Measurements from ENCODE around the gene CALHM3.
"Not testable (repeated sequence)": the region's sequence is repeated elsewhere in the genome, so short reads cannot be mapped to it uniquely, and the experiment has no call there.

The CALHM3 gene

GRCh38 chr10:103492655-103493261 is 13.7 kb upstream of the CALHM3 start:
- Histone ChIP-seq H3K27ac (ENCODE audit: insufficient read depth, low read length, poor library complexity, severe bottlenecking) (no peak overlapping the region), H3K4me1 (ENCODE audit: control insufficient read depth, insufficient read depth, low read length, poor library complexity, severe bottlenecking) (peaks cover 15% of the 10 kb centered on the region), H3K9me3 (ENCODE audit: control insufficient read depth, low read length) (no peaks in the 10 kb centered on the region), H3K27me3 (replicated peaks; ENCODE audit: control insufficient read depth, insufficient read depth, low read length, poor library complexity, severe bottlenecking) (peaks cover 12% of the 10 kb centered on the region), H3K4me3 (ENCODE audit: insufficient read depth, low read depth, low read length, poor library complexity, severe bottlenecking) (peak overlapping the region; percentile 54), H3K36me3 (ENCODE audit: control insufficient read depth, insufficient read depth, low read length) (no peaks in the 10 kb centered on the region)
- no peak for DNase-seq

DNA sequence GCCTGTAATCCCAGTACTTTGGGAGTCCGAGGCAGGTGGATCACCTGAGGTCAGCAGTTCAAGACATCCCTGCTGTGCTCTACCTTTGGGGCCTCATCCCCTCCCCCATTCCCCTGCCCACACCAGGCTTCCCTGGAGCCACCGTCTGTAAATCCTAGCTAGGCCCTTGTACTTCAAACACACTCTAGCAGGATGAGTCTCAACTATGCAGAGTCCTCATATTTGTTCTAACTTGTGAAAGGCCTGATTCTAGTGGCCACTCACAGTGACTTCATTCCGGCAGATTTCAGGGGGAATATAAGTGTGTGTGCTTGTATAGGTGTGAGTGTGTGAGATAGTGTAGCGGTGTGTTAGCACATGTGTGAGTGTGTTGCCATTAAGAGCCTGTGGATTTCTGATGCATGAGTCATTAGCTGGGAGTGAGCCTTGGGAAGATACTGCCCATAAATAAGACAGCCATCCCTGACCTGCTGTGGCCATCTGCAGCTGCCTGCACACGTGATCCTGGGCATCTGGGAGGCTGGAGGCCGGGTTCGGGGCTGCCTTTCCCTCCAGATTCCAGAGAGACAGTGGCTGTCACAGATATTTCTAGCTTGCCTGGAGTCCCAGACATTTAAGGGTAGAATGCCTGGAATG is 12.8 kb upstream of the CALHM3 start:
- Histone ChIP-seq H3K27ac (ENCODE audit: insufficient read depth, low read length, poor library complexity, severe bottlenecking) (no peak overlapping the region), H3K4me1 (ENCODE audit: control insufficient read depth, insufficient read depth, low read length, poor library complexity, severe bottlenecking) (peaks cover 15% of the 10 kb centered on the region), H3K4me3 (ENCODE audit: insufficient read depth, low read depth, low read length, poor library complexity, severe bottlenecking) (no peak overlapping the region), H3K36me3 (ENCODE audit: control insufficient read depth, insufficient read depth, low read length) (no peaks in the 10 kb centered on the region), H3K9me3 (ENCODE audit: control insufficient read depth, low read length) (no peaks in the 10 kb centered on the region), H3K27me3 (replicated peaks; ENCODE audit: control insufficient read depth, insufficient read depth, low read length, poor library complexity, severe bottlenecking) (peaks cover 12% of the 10 kb centered on the region)
- no peak for DNase-seq

GRCh38 chr10:103490986-103491314 is 11.9 kb upstream of the CALHM3 start:
- Histone ChIP-seq H3K9me3 (ENCODE audit: control insufficient read depth, low read length) (no peaks in the 10 kb centered on the region), H3K27me3 (replicated peaks; ENCODE audit: control insufficient read depth, insufficient read depth, low read length, poor library complexity, severe bottlenecking) (peaks cover 12% of the 10 kb centered on the region), H3K36me3 (ENCODE audit: control insufficient read depth, insufficient read depth, low read length) (no peaks in the 10 kb centered on the region), H3K4me1 (ENCODE audit: control insufficient read depth, insufficient read depth, low read length, poor library complexity, severe bottlenecking) (peaks cover 15% of the 10 kb centered on the region), H3K27ac (ENCODE audit: insufficient read depth, low read length, poor library complexity, severe bottlenecking) (no peak overlapping the region), H3K4me3 (ENCODE audit: insufficient read depth, low read depth, low read length, poor library complexity, severe bottlenecking) (no peak overlapping the region)
- DNase-seq, result no peak

GRCh38 chr10:103487410-103487708 is 8.3 kb upstream of the CALHM3 start:
- no peaks in the 10 kb centered on the region for H3K36me3 ChIP-seq (ENCODE audit: control insufficient read depth, insufficient read depth, low read length)
- peaks cover 6% of the 10 kb centered on the region for H3K4me1 ChIP-seq (ENCODE audit: control insufficient read depth, insufficient read depth, low read length, poor library complexity, severe bottlenecking)
- H3K27me3 ChIP-seq (replicated peaks; ENCODE audit: control insufficient read depth, insufficient read depth, low read length, poor library complexity, severe bottlenecking), result no peaks in the 10 kb centered on the region
- no peak for DNase-seq
- H3K9me3 ChIP-seq (ENCODE audit: control insufficient read depth, low read length), result no peaks in the 10 kb centered on the region
- H3K4me3 ChIP-seq (ENCODE audit: insufficient read depth, low read depth, low read length, poor library complexity, severe bottlenecking), result no peak overlapping the region
- H3K27ac ChIP-seq (ENCODE audit: insufficient read depth, low read length, poor library complexity, severe bottlenecking), result no peak overlapping the region

GRCh38 chr10:103486635-103487409 is 7.8 kb upstream of the CALHM3 start:
- H3K36me3 ChIP-seq (ENCODE audit: control insufficient read depth, insufficient read depth, low read length); H3K27me3 ChIP-seq (replicated peaks; ENCODE audit: control insufficient read depth, insufficient read depth, low read length, poor library complexity, severe bottlenecking); H3K27ac ChIP-seq (ENCODE audit: insufficient read depth, low read length, poor library complexity, severe bottlenecking); H3K4me1 ChIP-seq (ENCODE audit: control insufficient read depth, insufficient read depth, low read length, poor library complexity, severe bottlenecking); H3K9me3 ChIP-seq (ENCODE audit: control insufficient read depth, low read length); DNase-seq; H3K4me3 ChIP-seq (ENCODE audit: insufficient read depth, low read depth, low read length, poor library complexity, severe bottlenecking): not testable (repeated sequence)

- no peaks in the 10 kb centered on the region for H3K27me3 ChIP-seq (replicated peaks; ENCODE audit: control insufficient read depth, insufficient read depth, low read length, poor library complexity, severe bottlenecking)
- H3K4me1 ChIP-seq (ENCODE audit: control insufficient read depth, insufficient read depth, low read length, poor library complexity, severe bottlenecking), result no peaks in the 10 kb centered on the region
- H3K27ac ChIP-seq (ENCODE audit: insufficient read depth, low read length, poor library complexity, severe bottlenecking), result no peak overlapping the region
- H3K36me3 ChIP-seq (ENCODE audit: control insufficient read depth, insufficient read depth, low read length), result no peaks in the 10 kb centered on the region
- H3K4me3 ChIP-seq (ENCODE audit: insufficient read depth, low read depth, low read length, poor library complexity, severe bottlenecking), result no peak overlapping the region
- H3K9me3 ChIP-seq (ENCODE audit: control insufficient read depth, low read length), result no peaks in the 10 kb centered on the region
- peak in 1 of 3 donors; percentile 24 for DNase-seq
Measured at GRCh38 chr10:103481974-103482531, 3.0 kb upstream of the CALHM3 start.

- Histone ChIP-seq H3K27me3 (replicated peaks; ENCODE audit: control insufficient read depth, insufficient read depth, low read length, poor library complexity, severe bottlenecking) (no peaks in the 10 kb centered on the region), H3K9me3 (ENCODE audit: control insufficient read depth, low read length) (no peaks in the 10 kb centered on the region), H3K36me3 (ENCODE audit: control insufficient read depth, insufficient read depth, low read length) (no peaks in the 10 kb centered on the region), H3K27ac (ENCODE audit: insufficient read depth, low read length, poor library complexity, severe bottlenecking) (no peak overlapping the region), H3K4me1 (ENCODE audit: control insufficient read depth, insufficient read depth, low read length, poor library complexity, severe bottlenecking) (no peaks in the 10 kb centered on the region), H3K4me3 (ENCODE audit: insufficient read depth, low read depth, low read length, poor library complexity, severe bottlenecking) (no peak overlapping the region)
- no peak for DNase-seq
Measured at GRCh38 chr10:103480521-103480920, 1.5 kb upstream of the CALHM3 start.

DNA sequence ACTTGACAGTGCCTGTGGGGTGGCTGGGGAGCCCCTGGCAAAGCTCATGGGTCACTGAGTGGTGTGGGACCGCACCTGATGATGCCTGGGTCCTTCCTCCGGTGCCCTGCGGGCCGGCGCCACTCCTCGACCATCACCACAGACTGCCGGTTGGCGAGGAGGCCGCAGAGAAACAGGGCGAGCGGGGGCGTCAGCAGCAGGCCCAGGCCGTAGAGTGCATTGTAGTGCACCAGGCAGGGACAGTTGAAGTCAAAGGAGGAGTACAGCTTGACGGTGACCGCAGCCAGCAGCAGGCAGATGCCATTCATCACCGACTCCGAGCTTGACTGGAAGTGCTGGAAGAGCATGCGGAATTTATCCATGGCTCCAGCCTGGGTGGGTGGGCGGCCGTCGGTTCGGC is 369 bp downstream of the CALHM3 start:
- Histone ChIP-seq H3K36me3 (ENCODE audit: control insufficient read depth, insufficient read depth, low read length) (no peaks in the 10 kb centered on the region), H3K27ac (ENCODE audit: insufficient read depth, low read length, poor library complexity, severe bottlenecking) (no peak overlapping the region), H3K4me3 (ENCODE audit: insufficient read depth, low read depth, low read length, poor library complexity, severe bottlenecking) (no peak overlapping the region), H3K4me1 (ENCODE audit: control insufficient read depth, insufficient read depth, low read length, poor library complexity, severe bottlenecking) (no peaks in the 10 kb centered on the region), H3K9me3 (ENCODE audit: control insufficient read depth, low read length) (no peaks in the 10 kb centered on the region), H3K27me3 (replicated peaks; ENCODE audit: control insufficient read depth, insufficient read depth, low read length, poor library complexity, severe bottlenecking) (no peaks in the 10 kb centered on the region)
- DNase-seq, result no peak

DNA sequence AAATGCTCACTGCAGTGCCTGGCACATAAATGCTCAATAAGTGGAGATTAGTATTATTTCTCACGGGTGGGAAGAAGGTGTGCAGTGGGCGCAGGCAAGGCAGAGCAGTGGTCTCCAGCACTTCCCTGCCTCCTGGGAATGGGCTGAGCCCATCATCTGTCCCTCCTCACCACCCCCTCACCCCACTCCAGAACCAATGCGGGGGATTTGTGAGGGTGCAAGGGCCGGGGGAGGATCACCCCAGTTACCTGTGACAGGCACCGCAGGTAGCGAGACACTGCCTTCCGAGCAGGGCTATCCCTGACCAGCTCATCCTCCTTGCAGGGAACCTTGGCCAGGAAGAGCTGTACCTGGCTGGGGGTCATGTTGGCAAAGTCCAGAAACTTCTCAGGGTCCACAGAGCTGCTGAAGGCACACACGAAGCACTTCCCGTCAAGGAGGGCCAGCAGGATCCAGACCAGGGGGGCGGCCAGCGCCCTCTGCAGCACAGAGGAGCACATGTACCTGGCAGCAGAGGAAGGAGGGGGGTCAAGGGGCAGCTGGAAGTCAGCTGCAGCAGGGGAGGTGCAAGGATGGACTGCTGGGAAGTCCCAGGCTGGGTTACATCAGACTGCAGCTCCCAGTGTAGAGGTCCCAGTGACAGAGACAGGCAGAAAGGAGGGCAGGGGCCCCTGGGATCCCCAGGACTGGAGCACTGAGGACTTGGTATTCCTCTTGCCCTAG is 2.8 kb downstream of the CALHM3 start:
- no peak overlapping the region for H3K27ac ChIP-seq (ENCODE audit: insufficient read depth, low read length, poor library complexity, severe bottlenecking)
- peaks cover 13% of the 10 kb centered on the region for H3K4me1 ChIP-seq (ENCODE audit: control insufficient read depth, insufficient read depth, low read length, poor library complexity, severe bottlenecking)
- no peaks in the 10 kb centered on the region for H3K36me3 ChIP-seq (ENCODE audit: control insufficient read depth, insufficient read depth, low read length)
- H3K27me3 ChIP-seq (replicated peaks; ENCODE audit: control insufficient read depth, insufficient read depth, low read length, poor library complexity, severe bottlenecking), result no peaks in the 10 kb centered on the region
- H3K4me3 ChIP-seq (ENCODE audit: insufficient read depth, low read depth, low read length, poor library complexity, severe bottlenecking), result no peak overlapping the region
- no peak for DNase-seq
- no peaks in the 10 kb centered on the region for H3K9me3 ChIP-seq (ENCODE audit: control insufficient read depth, low read length)

- no peak overlapping the region for H3K4me3 ChIP-seq (ENCODE audit: insufficient read depth, low read depth, low read length, poor library complexity, severe bottlenecking)
- H3K4me1 ChIP-seq (ENCODE audit: control insufficient read depth, insufficient read depth, low read length, poor library complexity, severe bottlenecking), result peaks cover 20% of the 10 kb centered on the region
- H3K9me3 ChIP-seq (ENCODE audit: control insufficient read depth, low read length), result no peaks in the 10 kb centered on the region
- no peaks in the 10 kb centered on the region for H3K27me3 ChIP-seq (replicated peaks; ENCODE audit: control insufficient read depth, insufficient read depth, low read length, poor library complexity, severe bottlenecking)
- DNase-seq, result no peak
- H3K36me3 ChIP-seq (ENCODE audit: control insufficient read depth, insufficient read depth, low read length), result no peaks in the 10 kb centered on the region
- H3K27ac ChIP-seq (ENCODE audit: insufficient read depth, low read length, poor library complexity, severe bottlenecking), result no peak overlapping the region
Measured at GRCh38 chr10:103475437-103475836, 3.6 kb downstream of the CALHM3 start.
